WERI-Rb-1 (cell line): Measurements from ENCODE around the gene PLCH1.

Experiments used
- DNase-seq: peaks from one replicate; pipeline ENCODE4 v3.0.0-alpha.2; 2020
- H3K27ac ChIP-seq: fragments of 250-450 bp; sonication (Bioruptor Pico); 2 replicates; pipeline ENCODE4 v1.5.1; 2020; ENCODE audit warnings: mild to moderate bottlenecking, moderate library complexity
- H3K27me3 ChIP-seq: fragments of 250-450 bp; sonication (Bioruptor Pico); 2 replicates; pipeline ENCODE4 v1.5.1; 2021; ENCODE audit warnings: mild to moderate bottlenecking, low read depth, moderate library complexity; ENCODE audit not compliant: insufficient read depth, severe bottlenecking
- H3K36me3 ChIP-seq: fragments of 250-450 bp; sonication (Bioruptor Pico); 2 replicates; pipeline ENCODE4 v1.5.1; 2020; ENCODE audit warnings: mild to moderate bottlenecking, moderate library complexity
- H3K4me3 ChIP-seq: 2 replicates; pipeline ENCODE4 v1.5.1; 2011; ENCODE audit warnings: low read depth, mild to moderate bottlenecking, control low read depth, low read length
- H3K9me3 ChIP-seq: fragments of 250-450 bp; sonication (Bioruptor Pico); 2 replicates; pipeline ENCODE4 v1.5.1; 2021; ENCODE audit warnings: mild to moderate bottlenecking, moderate library complexity; ENCODE audit not compliant: severe bottlenecking
- CTCF ChIP-seq: IDR thresholded peaks from 2 replicates; pipeline ENCODE4 v1.5.1; 2011; ENCODE audit warnings: low read depth, mild to moderate bottlenecking, control low read depth, inconsistent platforms, low read length

Gene PLCH1

GRCh38 chr3:155495387-155495786, 249.5 kb downstream of the PLCH1 start:
- H3K9me3 ChIP-seq: no peaks in the 10 kb centered on the region
- H3K36me3 ChIP-seq: no peaks in the 10 kb centered on the region
- H3K4me3 ChIP-seq: no peak overlapping the region
- DNase-seq: no peak
- no peaks in the 10 kb centered on the region for H3K27me3 ChIP-seq
- no peak for TF ChIP-seq CTCF
- no peak overlapping the region for H3K27ac ChIP-seq

GRCh38 chr3:155494332-155494731, 250.5 kb downstream of the PLCH1 start:
- TF ChIP-seq CTCF: no peak
- H3K27ac ChIP-seq: no peak overlapping the region
- no peaks in the 10 kb centered on the region for H3K36me3 ChIP-seq
- DNase-seq: no peak
- no peaks in the 10 kb centered on the region for H3K27me3 ChIP-seq
- H3K4me3 ChIP-seq: no peak overlapping the region
- H3K9me3 ChIP-seq: no peaks in the 10 kb centered on the region

- Histone ChIP-seq H3K4me3 (no peak overlapping the region), H3K27me3 (no peaks in the 10 kb centered on the region), H3K36me3 (no peaks in the 10 kb centered on the region), H3K9me3 (no peaks in the 10 kb centered on the region), H3K27ac (no peak overlapping the region)
- DNase-seq: no peak
- no peak for TF ChIP-seq CTCF
Measured at GRCh38 chr3:155492841-155493240, 252.0 kb downstream of the PLCH1 start.

GRCh38 chr3:155491696-155492095, 253.2 kb downstream of the PLCH1 start:
- no peak overlapping the region for H3K27ac ChIP-seq
- TF ChIP-seq CTCF: no peak
- no peak overlapping the region for H3K4me3 ChIP-seq
- H3K36me3 ChIP-seq: no peaks in the 10 kb centered on the region
- DNase-seq: no peak
- H3K27me3 ChIP-seq: no peaks in the 10 kb centered on the region
- H3K9me3 ChIP-seq: no peaks in the 10 kb centered on the region

- no peak overlapping the region for H3K4me3 ChIP-seq
- no peak for DNase-seq
- TF ChIP-seq CTCF: no peak
- no peaks in the 10 kb centered on the region for H3K9me3 ChIP-seq
- H3K27me3 ChIP-seq: no peaks in the 10 kb centered on the region
- H3K27ac ChIP-seq: no peak overlapping the region
- no peaks in the 10 kb centered on the region for H3K36me3 ChIP-seq
Measured at GRCh38 chr3:155488671-155489070, 256.2 kb downstream of the PLCH1 start.

GRCh38 chr3:155485897-155486296, 259.0 kb downstream of the PLCH1 start:
- TF ChIP-seq CTCF: no peak
- Histone ChIP-seq H3K36me3 (no peaks in the 10 kb centered on the region), H3K27ac (no peak overlapping the region), H3K9me3 (no peaks in the 10 kb centered on the region), H3K4me3 (no peak overlapping the region), H3K27me3 (no peaks in the 10 kb centered on the region)
- no peak for DNase-seq
